ENCODE results near the gene CCR1. TPM values are rescaled to one million over a fixed set of nuclear protein-coding genes. Genes with fewer than 3 reads are reported as not detected.

Gene CCR1
- total RNA-seq, 1 donor from 2014 or later: not detected

GRCh38 chr3:46231323-46231722, 23.2 kb upstream of the CCR1 start:
- peaks cover 10% of the 10 kb centered on the region for H3K27me3 ChIP-seq (ENCODE audit: control insufficient read depth, insufficient read depth, low read length)
- TF ChIP-seq CTCF (IDR thresholded peaks at IDR 0.05; ENCODE audit: insufficient read depth, low read length, severe bottlenecking): no peak
- DNase-seq (ENCODE audit: low read depth): no peak
- FAIRE-seq: no peak
- no peak overlapping the region for H3K4me3 ChIP-seq (ENCODE audit: low read depth, low read length)
- H3K36me3 ChIP-seq (ENCODE audit: control insufficient read depth, insufficient read depth, low read length): no peaks in the 10 kb centered on the region

DNA sequence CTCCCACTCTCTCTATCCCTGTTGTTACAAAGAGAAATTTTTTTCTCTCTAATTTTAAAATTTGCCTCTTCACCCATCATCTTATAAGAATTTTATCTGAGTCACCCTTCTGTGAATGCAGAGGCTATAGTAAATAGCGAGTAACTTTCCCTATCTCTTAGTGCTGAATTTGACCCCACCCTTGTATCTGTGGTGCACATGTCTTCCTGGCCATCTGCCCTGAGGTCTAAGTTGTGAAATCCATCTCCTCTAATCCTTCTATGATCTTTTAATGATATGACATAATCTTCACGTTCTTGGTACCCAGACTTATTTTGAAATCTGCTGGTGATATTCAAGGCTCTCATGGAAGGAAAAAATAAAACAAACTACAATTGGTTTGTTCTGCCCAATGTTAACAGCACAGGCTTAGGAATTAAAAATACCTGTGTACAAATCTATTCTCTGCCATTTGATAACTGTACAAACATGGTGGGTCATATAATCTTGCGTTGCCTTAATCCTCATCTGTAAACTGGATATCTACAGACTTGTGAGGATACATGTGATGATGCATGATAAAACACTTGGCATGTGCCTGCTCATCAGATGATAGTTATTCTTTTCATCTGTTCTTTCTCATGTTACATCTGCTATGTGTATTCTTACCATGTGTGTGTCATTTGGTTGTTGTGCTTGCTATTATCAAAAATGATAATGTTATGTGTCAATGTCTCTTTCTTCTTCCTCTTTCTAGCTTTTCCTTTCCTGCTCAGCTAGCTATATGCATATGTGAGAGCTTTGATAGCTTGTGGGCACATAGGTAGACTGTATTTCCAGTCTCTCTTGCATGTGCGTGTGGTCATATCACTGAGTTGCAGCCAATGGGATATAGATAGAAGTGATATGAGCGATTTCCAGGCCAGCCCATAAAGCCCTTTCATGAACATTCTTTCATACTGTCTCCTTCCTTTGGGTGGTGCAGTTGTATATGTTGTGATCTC, 20.4 kb upstream of the CCR1 start:
- Histone ChIP-seq H3K36me3 (ENCODE audit: control insufficient read depth, insufficient read depth, low read length) (no peaks in the 10 kb centered on the region), H3K27me3 (ENCODE audit: control insufficient read depth, insufficient read depth, low read length) (peaks cover 4% of the 10 kb centered on the region), H3K4me3 (ENCODE audit: low read depth, low read length) (no peak overlapping the region)
- DNase-seq (ENCODE audit: low read depth) (peak; percentile 73), FAIRE-seq (no peak)
- TF ChIP-seq CTCF (IDR thresholded peaks at IDR 0.05; ENCODE audit: insufficient read depth, low read length, severe bottlenecking): no peak

DNA sequence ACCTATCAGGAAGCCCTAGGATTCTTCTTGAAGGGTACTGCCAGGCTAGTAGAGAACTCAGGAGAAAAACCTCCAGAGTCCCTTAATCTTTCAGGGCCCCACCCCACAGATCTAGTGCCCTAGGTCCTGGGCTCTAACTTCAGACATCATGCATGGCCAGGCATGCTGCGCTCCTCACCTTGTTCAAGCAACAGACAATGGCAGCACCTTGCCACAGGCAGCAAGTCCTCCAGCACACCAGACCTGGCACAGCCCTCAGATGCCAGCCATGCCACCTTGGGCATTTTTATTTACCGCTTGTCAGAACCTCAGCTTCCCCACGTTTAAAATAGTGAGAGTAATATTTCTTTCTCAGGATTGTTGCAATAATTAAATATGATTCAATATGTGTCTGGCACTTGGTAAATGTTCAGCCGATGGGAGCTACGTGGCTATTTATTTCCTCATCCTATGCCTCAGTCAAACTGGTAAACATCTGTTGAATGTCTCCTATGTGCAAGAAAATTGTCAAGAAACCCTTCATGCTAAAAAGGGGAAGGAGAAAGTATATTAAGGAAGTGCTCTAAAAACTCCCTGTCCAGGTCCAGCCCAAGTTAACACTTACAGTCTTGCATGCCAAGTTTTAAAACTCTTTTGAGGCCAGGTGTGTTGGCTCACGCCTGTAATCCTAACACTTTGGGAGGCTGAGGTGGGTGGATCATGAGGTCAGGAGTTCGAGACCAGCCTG, 14.5 kb upstream of the CCR1 start:
- no peak for TF ChIP-seq CTCF (IDR thresholded peaks at IDR 0.05; ENCODE audit: insufficient read depth, low read length, severe bottlenecking)
- no peak for FAIRE-seq
- H3K4me3 ChIP-seq (ENCODE audit: low read depth, low read length): no peak overlapping the region
- no peaks in the 10 kb centered on the region for H3K36me3 ChIP-seq (ENCODE audit: control insufficient read depth, insufficient read depth, low read length)
- no peak for DNase-seq (ENCODE audit: low read depth)
- H3K27me3 ChIP-seq (ENCODE audit: control insufficient read depth, insufficient read depth, low read length): no peaks in the 10 kb centered on the region

DNA sequence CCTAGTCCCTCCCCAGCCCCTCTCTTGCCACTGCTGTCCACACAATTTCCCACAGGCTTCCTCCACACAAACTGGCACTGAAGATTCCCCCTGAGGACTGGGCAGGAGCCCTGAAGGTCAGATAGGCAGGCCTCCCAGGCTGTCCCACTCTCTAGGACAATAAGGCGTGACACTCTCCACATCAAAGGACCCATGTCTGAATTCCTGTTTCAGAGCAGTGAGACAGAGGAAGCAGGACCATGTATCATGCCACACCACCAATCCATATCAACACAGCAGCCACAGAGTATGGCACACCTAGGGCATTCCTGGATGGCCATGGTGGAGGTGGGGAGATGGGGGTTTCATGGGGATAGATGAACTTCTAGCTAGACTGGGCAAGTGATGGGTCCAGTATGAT, 13.8 kb upstream of the CCR1 start:
- Histone ChIP-seq H3K27me3 (ENCODE audit: control insufficient read depth, insufficient read depth, low read length) (no peaks in the 10 kb centered on the region), H3K36me3 (ENCODE audit: control insufficient read depth, insufficient read depth, low read length) (no peaks in the 10 kb centered on the region), H3K4me3 (ENCODE audit: low read depth, low read length) (no peak overlapping the region)
- FAIRE-seq (no peak), DNase-seq (ENCODE audit: low read depth) (no peak)
- no peak for TF ChIP-seq CTCF (IDR thresholded peaks at IDR 0.05; ENCODE audit: insufficient read depth, low read length, severe bottlenecking)

DNA sequence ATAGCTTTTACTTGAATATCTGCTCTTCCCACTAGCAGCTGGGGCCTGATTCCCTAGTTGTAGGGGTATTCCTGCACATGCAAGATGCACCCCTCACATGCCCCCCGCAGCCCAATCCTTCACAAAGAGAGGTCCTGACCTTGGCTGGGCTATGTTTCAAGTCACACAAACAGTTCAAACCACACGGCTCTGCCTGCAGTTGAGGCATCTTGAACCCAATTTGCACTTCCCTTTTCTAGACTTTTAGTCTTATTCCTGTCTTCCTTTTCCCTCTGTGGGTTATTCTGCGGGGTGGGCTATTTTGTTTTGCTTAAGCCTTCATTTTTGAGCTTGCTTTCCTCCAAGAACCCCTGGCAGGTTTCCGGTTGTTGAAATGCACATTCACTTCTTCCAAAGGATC, 13.3 kb upstream of the CCR1 start:
- FAIRE-seq (no peak), DNase-seq (ENCODE audit: low read depth) (no peak)
- Histone ChIP-seq H3K4me3 (ENCODE audit: low read depth, low read length) (no peak overlapping the region), H3K36me3 (ENCODE audit: control insufficient read depth, insufficient read depth, low read length) (no peaks in the 10 kb centered on the region), H3K27me3 (ENCODE audit: control insufficient read depth, insufficient read depth, low read length) (no peaks in the 10 kb centered on the region)
- no peak for TF ChIP-seq CTCF (IDR thresholded peaks at IDR 0.05; ENCODE audit: insufficient read depth, low read length, severe bottlenecking)

Measured in bronchial epithelial cell (primary cell).